HG03066 (cell line): ENCODE results near the gene LCP2.

Experiments
- ATAC-seq: cut with Tn5 transposase; IDR thresholded peaks from one replicate; pipeline ENCODE4 v1.9.1; 2021; ENCODE audit warnings: low read depth; ENCODE audit not compliant: unreplicated experiment

Gene LCP2

GRCh38 chr5:170317499-170317898 is 19.9 kb upstream of the LCP2 start:
- ATAC-seq, result no peak

GRCh38 chr5:170316937-170317336 is 19.4 kb upstream of the LCP2 start:
- ATAC-seq, result no peak

- ATAC-seq, result no peak
Measured at GRCh38 chr5:170315154-170315553, 17.6 kb upstream of the LCP2 start.

GRCh38 chr5:170314541-170315095 is 17.0 kb upstream of the LCP2 start:
- ATAC-seq, result no peak

GRCh38 chr5:170313816-170314215 is 16.2 kb upstream of the LCP2 start:
- ATAC-seq, result no peak

- no peak for ATAC-seq
Measured at GRCh38 chr5:170313344-170313743, 15.8 kb upstream of the LCP2 start.

GRCh38 chr5:170312666-170313065 is 15.1 kb upstream of the LCP2 start:
- no peak for ATAC-seq

GRCh38 chr5:170312301-170312595 is 14.7 kb upstream of the LCP2 start:
- no peak for ATAC-seq

- ATAC-seq, result no peak
Measured at GRCh38 chr5:170311511-170312300, 14.1 kb upstream of the LCP2 start.

GRCh38 chr5:170310256-170310926 is 12.8 kb upstream of the LCP2 start:
- ATAC-seq, result no peak

- no peak for ATAC-seq
Measured at GRCh38 chr5:170308686-170309085, 11.1 kb upstream of the LCP2 start.

GRCh38 chr5:170307575-170308465 is 10.2 kb upstream of the LCP2 start:
- no peak for ATAC-seq

GRCh38 chr5:170306381-170306831 is 8.8 kb upstream of the LCP2 start:
- ATAC-seq, result no peak

- ATAC-seq, result no peak
Measured at GRCh38 chr5:170305646-170306025, 8.1 kb upstream of the LCP2 start.

- ATAC-seq, result no peak
Measured at GRCh38 chr5:170305016-170305645, 7.6 kb upstream of the LCP2 start.

- no peak for ATAC-seq
Measured at GRCh38 chr5:170303549-170303948, 6.0 kb upstream of the LCP2 start.

GRCh38 chr5:170302653-170303501 is 5.3 kb upstream of the LCP2 start:
- ATAC-seq, result peak; percentile 80

- no peak for ATAC-seq
Measured at GRCh38 chr5:170301981-170302652, 4.5 kb upstream of the LCP2 start.

GRCh38 chr5:170301149-170301548 is 3.6 kb upstream of the LCP2 start:
- ATAC-seq, result no peak
